Keratinocyte (primary cell): ENCODE results near the gene ZNF804B. TPM values are rescaled to one million over a fixed set of nuclear protein-coding genes. Genes with fewer than 3 reads are reported as not detected.

Experiments used
- DNase-seq: peaks from one replicate; pipeline ENCODE4 v3.0.0-alpha.2; 2011; ENCODE audit warnings: low read depth, missing footprints, low spot score
- FAIRE-seq: peaks from 2 replicates; lab custom pipeline; 2011; peaks lifted over from hg19 to GRCh38; lab: Jason Lieb, UNC
- H2AFZ ChIP-seq: 2 replicates; pipeline ENCODE4 v1.6.0; 2012; ENCODE audit warnings: low read length, control low read depth, inconsistent platforms; ENCODE audit not compliant: control insufficient read depth
- H3K27ac ChIP-seq: 2 replicates; pipeline ENCODE4 v1.5.1; 2011; ENCODE audit warnings: low read length; ENCODE audit not compliant: control insufficient read depth, insufficient read depth
- H3K27me3 ChIP-seq: 3 replicates; pipeline ENCODE4 v1.6.0; 2011; ENCODE audit warnings: low read length; ENCODE audit not compliant: control insufficient read depth, insufficient read depth; ENCODE audit errors: extremely low read depth
- H3K36me3 ChIP-seq, 2 experiments: 2 replicates in 1 of 2; 3 replicates in 1 of 2; pipeline ENCODE4 v1.5.1; 2011; ENCODE audit warnings: low read length in 2 of 2, mild to moderate bottlenecking in 1 of 2; ENCODE audit not compliant: control insufficient read depth in 2 of 2, insufficient read depth in 2 of 2; ENCODE audit errors: extremely low read depth in 1 of 2
- H3K4me1 ChIP-seq: 3 replicates; pipeline ENCODE4 v1.5.1; 2011; ENCODE audit warnings: low read length; ENCODE audit not compliant: control insufficient read depth, insufficient read depth; ENCODE audit errors: extremely low read depth
- H3K4me2 ChIP-seq: 3 replicates; pipeline ENCODE4 v1.6.0; 2011; ENCODE audit warnings: low read depth, low read length; ENCODE audit not compliant: control insufficient read depth, insufficient read depth; ENCODE audit errors: extremely low read depth
- H3K4me3 ChIP-seq, 3 experiments: fragments of 200-600 bp in 1 of 3; sonication (generic) in 1 of 3; 2 replicates in 2 of 3; 3 replicates in 1 of 3; pipeline ENCODE4 v1.5.1; 2011 to 2016; ENCODE audit warnings: low read length in 3 of 3, mild to moderate bottlenecking in 3 of 3, control low read depth in 2 of 3, inconsistent platforms in 1 of 3, low read depth in 1 of 3, mixed read lengths in 1 of 3, mixed run types in 1 of 3, moderate library complexity in 1 of 3; ENCODE audit not compliant: control insufficient read depth in 2 of 3, insufficient read depth in 2 of 3; ENCODE audit errors: extremely low read depth in 1 of 3
- H3K79me2 ChIP-seq: 2 replicates; pipeline ENCODE4 v1.6.0; 2012; ENCODE audit warnings: low read length; ENCODE audit not compliant: control insufficient read depth, insufficient read depth
- H3K9ac ChIP-seq: 3 replicates; pipeline ENCODE4 v1.6.0; 2011; ENCODE audit warnings: low read length; ENCODE audit not compliant: control insufficient read depth, insufficient read depth; ENCODE audit errors: extremely low read depth
- H3K9me1 ChIP-seq: 3 replicates; pipeline ENCODE4 v1.6.0; 2011; ENCODE audit warnings: low read length; ENCODE audit not compliant: control insufficient read depth, insufficient read depth; ENCODE audit errors: extremely low read depth
- H3K9me3 ChIP-seq: 2 replicates; pipeline ENCODE4 v1.5.1; 2012; ENCODE audit warnings: low read depth, low read length; ENCODE audit not compliant: control insufficient read depth
- H4K20me1 ChIP-seq: 3 replicates; pipeline ENCODE4 v1.6.0; 2011; ENCODE audit warnings: low read length; ENCODE audit not compliant: control insufficient read depth, insufficient read depth; ENCODE audit errors: extremely low read depth
- CTCF ChIP-seq, 3 experiments: IDR thresholded peaks in 1 of 3; conservative IDR thresholded peaks in 1 of 3; optimal IDR thresholded peaks in 1 of 3; 2 replicates in 2 of 3; 3 replicates in 1 of 3; pipeline versions ENCODE3 to v1.5.1; 2011; ENCODE audit warnings: low read length in 3 of 3, mild to moderate bottlenecking in 3 of 3, moderate library complexity in 2 of 3, control low read depth in 1 of 3, inconsistent platforms in 1 of 3; ENCODE audit not compliant: insufficient read depth in 2 of 3; ENCODE audit errors: extremely low read depth in 1 of 3
- EZH2 ChIP-seq: IDR thresholded peaks from one replicate; pipeline ENCODE4 v1.6.1; 2012; ENCODE audit warnings: inconsistent platforms, mild to moderate bottlenecking, low read length, moderate library complexity
- dilution Hi-C: fragments of 300-500 bp; cut with MboI; formaldehyde crosslinking; loops from one replicate; pipeline ENCODE4 v1.7.0; 2020; ENCODE audit warnings: low sequenced_read_pairs; ENCODE audit not compliant: extremely low pct_ligation_motif_present
- polyA plus RNA-seq, 5 experiments: library from polyadenylated mRNA; depleted of rRNA in 3 of 5; stranded (reverse) in 3 of 5; stranded (forward) in 1 of 5; unstranded in 1 of 5; fragments of >200 nt; gene quantifications; 1 replicate in 1 of 5; 2 replicates in 3 of 5; 3 replicates in 1 of 5; pipeline versions ENCODE4 v1.2.1 to v1.2.3, GENCODE V29; 2011 to 2012; ENCODE audit warnings: missing spikeins in 2 of 5, low read depth in 1 of 5, low replicate concordance in 1 of 5

Gene ZNF804B
- polyA plus RNA-seq, 1 donor (not counting 4 experiments of a cell fraction or from before 2014, with no cell fraction given): not detected

- no peak overlapping the region for H3K27ac ChIP-seq
- H3K4me3 ChIP-seq: no peak overlapping the region
- no peak overlapping the region for H3K4me2 ChIP-seq
- DNase-seq (no peak), FAIRE-seq (no peak)
- H3K9me1 ChIP-seq: no peaks in the 10 kb centered on the region
- H3K9me3 ChIP-seq: no peaks in the 10 kb centered on the region
- H3K9ac ChIP-seq: no peak overlapping the region
- no peaks in the 10 kb centered on the region for H3K27me3 ChIP-seq
- H4K20me1 ChIP-seq: no peaks in the 10 kb centered on the region
- no peaks in the 10 kb centered on the region for H3K4me1 ChIP-seq
- no peaks in the 10 kb centered on the region for H3K36me3 ChIP-seq
- dilution Hi-C loops: no loop called here
- no peaks in the 10 kb centered on the region for H3K79me2 ChIP-seq
- no peak overlapping the region for H2AFZ ChIP-seq
- TF ChIP-seq EZH2: no peak
- no peak for TF ChIP-seq CTCF (optimal IDR thresholded peaks at IDR 0.05 in 1 of 3, IDR thresholded peaks at IDR 0.05 in 1 of 3, conservative IDR thresholded peaks at IDR 0.05 in 1 of 3; ENCODE audit: extremely low read depth in 1 of 3, insufficient read depth in 2 of 3, low read length in 3 of 3)
Observed at GRCh38 chr7:88851220-88851619, 91.7 kb downstream of the ZNF804B start.

GRCh38 chr7:88859288-88859687 is 99.8 kb downstream of the ZNF804B start:
- DNase-seq: no peak
- H3K4me1 ChIP-seq: no peaks in the 10 kb centered on the region
- no peak for TF ChIP-seq CTCF (optimal IDR thresholded peaks at IDR 0.05 in 1 of 3, IDR thresholded peaks at IDR 0.05 in 1 of 3, conservative IDR thresholded peaks at IDR 0.05 in 1 of 3; ENCODE audit: extremely low read depth in 1 of 3, insufficient read depth in 2 of 3, low read length in 3 of 3)
- TF ChIP-seq EZH2: no peak
- no peaks in the 10 kb centered on the region for H3K9me3 ChIP-seq
- no peaks in the 10 kb centered on the region for H3K36me3 ChIP-seq
- H3K4me3 ChIP-seq: no peak overlapping the region
- H3K79me2 ChIP-seq: no peaks in the 10 kb centered on the region
- dilution Hi-C loops: no loop called here
- no peaks in the 10 kb centered on the region for H4K20me1 ChIP-seq
- no peak overlapping the region for H2AFZ ChIP-seq
- no peaks in the 10 kb centered on the region for H3K9me1 ChIP-seq
- no peak overlapping the region for H3K27ac ChIP-seq
- H3K9ac ChIP-seq: no peak overlapping the region
- no peak overlapping the region for H3K4me2 ChIP-seq
- FAIRE-seq: no peak
- H3K27me3 ChIP-seq: no peaks in the 10 kb centered on the region
